HCT116 (cell line): ENCODE measurements around the gene PCCA. TPM values are rescaled to one million over a fixed set of nuclear protein-coding genes. Genes with fewer than 3 reads are reported as not detected.

Source experiments
- ATAC-seq: fragments of 200-7000 bp; cut with Tn5 transposase; 2 replicates; pipeline ENCODE4 v1.9.1; 2020; ENCODE audit warnings: mild to moderate bottlenecking, moderate library complexity
- BruUV-seq: library from RNA; stranded (reverse); fragments of 400-500 nt; replicated peaks from 2 replicates; lab custom pipeline; 2021; lab: Mats Ljungman, UMichigan
- CTCF ChIA-PET: fragments of 300-600 bp; sonication (Branson Sonifier 250); formaldehyde crosslinking; loops from one replicate; lab custom pipeline; 2021; ENCODE audit warnings: antibody characterized with exemption; lab: Charles Lee
- POLR2A ChIA-PET: fragments of 300-600, 350-600 bp; sonication (Branson Sonifier 250); formaldehyde crosslinking; loops from one replicate; lab custom pipeline; 2021; ENCODE audit warnings: antibody characterized with exemption; lab: Charles Lee
- RAD21 ChIA-PET, 2 experiments: fragments of 300-600 bp; sonication (Branson Sonifier 250); formaldehyde crosslinking; loops; one replicate each; lab custom pipeline; 2023; ENCODE audit warnings: low total read pairs in 2 of 2; ENCODE audit not compliant: uncharacterized antibody in 2 of 2, unreplicated experiment in 2 of 2, low non-redundant PET in 1 of 2; lab: Charles Lee
- DNase-seq: peaks from one replicate; pipeline ENCODE4 v3.0.0-alpha.2; 2010; ENCODE audit warnings: low read depth, low spot score
- H2AFZ ChIP-seq: fragments of 200-600 bp; shearing (Covaris generic), sonication (generic); 2 replicates; pipeline ENCODE4 v1.6.1; 2017; ENCODE audit warnings: low read depth, mixed run types, mixed read lengths, antibody characterized with exemption, low read length; ENCODE audit not compliant: poor library complexity, severe bottlenecking
- H3K27ac ChIP-seq: 2 replicates; pipeline ENCODE4 v1.5.1; 2012; ENCODE audit warnings: low read depth, low read length
- H3K27me3 ChIP-seq: fragments of 200-600 bp; sonication (generic); 2 replicates; pipeline ENCODE4 v1.6.1; 2016; ENCODE audit warnings: mixed run types, low read length, mixed read lengths; ENCODE audit not compliant: insufficient read depth
- H3K36me3 ChIP-seq, 2 experiments: fragments of 200-500 bp in 1 of 2; fragments of 200-600 bp in 1 of 2; sonication (Bioruptor generic) in 1 of 2; sonication (generic) in 1 of 2; 2 replicates each; pipeline versions ENCODE4 v1.5.1 to v1.6.1; 2014 to 2016; ENCODE audit warnings: low read length in 2 of 2, inconsistent platforms in 1 of 2, mixed read lengths in 1 of 2, mixed run types in 1 of 2; ENCODE audit not compliant: insufficient read depth in 2 of 2, control insufficient read depth in 1 of 2
- H3K4me1 ChIP-seq, 2 experiments: fragments of 200-600 bp in 1 of 2; sonication (generic) in 1 of 2; 2 replicates each; pipeline versions ENCODE4 v1.5.1 to v1.6.1; 2012 to 2017; ENCODE audit warnings: low read length in 2 of 2, inconsistent platforms in 1 of 2, mild to moderate bottlenecking in 1 of 2, mixed read lengths in 1 of 2, mixed run types in 1 of 2, moderate library complexity in 1 of 2; ENCODE audit not compliant: insufficient read depth in 2 of 2, control insufficient read depth in 1 of 2
- H3K4me2 ChIP-seq: fragments of 200-600 bp; sonication (generic); 2 replicates; pipeline ENCODE4 v1.6.1; 2017; ENCODE audit warnings: mixed run types, low read length, mixed read lengths
- H3K4me3 ChIP-seq, 2 experiments: fragments of 200-600 bp in 1 of 2; sonication (generic) in 1 of 2; replicated peaks in 1 of 2; 2 replicates each; pipeline ENCODE4 v1.5.1; 2011 to 2016; ENCODE audit warnings: low read length in 2 of 2, control low read depth in 1 of 2, low read depth in 1 of 2, mild to moderate bottlenecking in 1 of 2, mixed read lengths in 1 of 2, mixed run types in 1 of 2
- H3K79me2 ChIP-seq: fragments of 200-600 bp; sonication (generic); 2 replicates; pipeline ENCODE4 v1.6.1; 2017; ENCODE audit warnings: mild to moderate bottlenecking, mixed run types, low read length, moderate library complexity, mixed read lengths; ENCODE audit not compliant: insufficient read depth
- H3K9ac ChIP-seq: fragments of 200-600 bp; sonication (generic); 2 replicates; pipeline ENCODE4 v1.6.1; 2016; ENCODE audit warnings: low read length, mixed read lengths
- H3K9me2 ChIP-seq: fragments of 200-600 bp; sonication (generic), shearing (Covaris generic); 2 replicates; pipeline ENCODE4 v1.6.1; 2017; ENCODE audit warnings: mixed run types, mild to moderate bottlenecking, moderate library complexity; ENCODE audit not compliant: insufficient read depth
- H3K9me3 ChIP-seq, 2 experiments: fragments of 200-500 bp in 1 of 2; fragments of 200-600 bp in 1 of 2; sonication (Bioruptor generic) in 1 of 2; sonication (generic) in 1 of 2; 2 replicates each; pipeline ENCODE4 v1.6.1; 2014 to 2017; ENCODE audit warnings: low read length in 2 of 2, mixed read lengths in 2 of 2, inconsistent platforms in 1 of 2, low read depth in 1 of 2, mild to moderate bottlenecking in 1 of 2, mixed run types in 1 of 2, moderate library complexity in 1 of 2; ENCODE audit not compliant: control insufficient read depth in 1 of 2, insufficient read depth in 1 of 2
- H4K20me1 ChIP-seq: fragments of 200-600 bp; sonication (generic), shearing (Covaris generic); 2 replicates; pipeline ENCODE4 v1.6.1; 2017; ENCODE audit warnings: mixed run types, mild to moderate bottlenecking, moderate library complexity; ENCODE audit not compliant: insufficient read depth
- CEBPB ChIP-seq: IDR thresholded peaks from 2 replicates; pipeline ENCODE4 v1.6.1; 2012; ENCODE audit warnings: low read depth
- ELF1 ChIP-seq: IDR thresholded peaks from 2 replicates; pipeline ENCODE4 v1.6.1; 2012; ENCODE audit warnings: low read depth, borderline replicate concordance
- EZH2 ChIP-seq: fragments of 200-600 bp; sonication (generic); IDR thresholded peaks from 2 replicates; pipeline ENCODE4 v1.6.1; 2017; ENCODE audit warnings: antibody characterized with exemption, mixed run types
- EZH2phosphoT487 ChIP-seq: fragments of 200-600 bp; IDR thresholded peaks from 2 replicates; pipeline ENCODE4 v1.6.1; 2018; ENCODE audit warnings: antibody characterized with exemption, borderline replicate concordance
- MAX ChIP-seq: IDR thresholded peaks from 2 replicates; pipeline ENCODE4 v1.6.1; 2012
- RAD21 ChIP-seq: IDR thresholded peaks from 2 replicates; pipeline ENCODE4 v1.6.1; 2012; ENCODE audit warnings: low read depth, mild to moderate bottlenecking
- REST ChIP-seq: IDR thresholded peaks from 2 replicates; pipeline ENCODE4 v1.6.1; 2012; ENCODE audit warnings: low read depth
- SP1 ChIP-seq: IDR thresholded peaks from 2 replicates; pipeline ENCODE4 v1.6.1; 2012; ENCODE audit warnings: low read depth
- TCF7L2 ChIP-seq: IDR thresholded peaks from 2 replicates; pipeline ENCODE4 v1.7.0; 2011; ENCODE audit warnings: borderline replicate concordance, inconsistent platforms; ENCODE audit not compliant: insufficient read depth, insufficient read length; ENCODE audit errors: extremely low read depth
- YY1 ChIP-seq: IDR thresholded peaks from 2 replicates; pipeline ENCODE4 v1.6.1; 2011; ENCODE audit warnings: low read length, low read depth, moderate library complexity, mild to moderate bottlenecking; ENCODE audit not compliant: insufficient replicate concordance; ENCODE audit errors: extremely low read depth
- ZBTB33 ChIP-seq: IDR thresholded peaks from 2 replicates; pipeline ENCODE4 v1.6.1; 2011; ENCODE audit warnings: mild to moderate bottlenecking, low read length, moderate library complexity; ENCODE audit not compliant: insufficient replicate concordance; ENCODE audit errors: extremely low read depth
- intact Hi-C: fragments of 100-400 bp; cut with micrococcal nuclease; formaldehyde crosslinking; loops from 2 replicates; pipeline ENCODE4 v1.10.0; 2022
- total RNA-seq: library from RNA; stranded (reverse); gene quantifications from one replicate; pipeline ENCODE4 v1.2.1, GENCODE V29; 2021; ENCODE audit not compliant: unreplicated experiment

Gene PCCA
- total RNA-seq, 1 experiment from 2014 or later = 23.0 TPM

- Histone ChIP-seq H3K9ac (no peak overlapping the region), H3K9me3 (no peaks in the 10 kb centered on the region), H2AFZ (no peak overlapping the region), H3K4me2 (no peak overlapping the region), H3K4me1 (peaks cover 2 to 12% of the 10 kb centered on the region in 2 experiments; a peak in 2 of 4 replicates), H3K36me3 (no peaks in the 10 kb centered on the region), H3K79me2 (no peaks in the 10 kb centered on the region), H3K4me3 (no peak overlapping the region), H3K9me2 (no peaks in the 10 kb centered on the region), H4K20me1 (no peaks in the 10 kb centered on the region), H3K27ac (no peak overlapping the region), H3K27me3 (no peaks in the 10 kb centered on the region)
- ChIA-PET CTCF (interaction anchor here (1.3 kb wide), 1 partner anchor 11 kb away, joined by 3 read pairs; no protein-coding TSS in a partner anchor), RAD21 (no interaction called here), POLR2A (no interaction called here)
- TF ChIP-seq EZH2 (no peak), YY1 (no peak), ELF1 (no peak), CEBPB (no peak), RAD21 (no peak), ZBTB33 (no peak), EZH2phosphoT487 (no peak)
- intact Hi-C loops = no loop called here
- ATAC-seq (no peak), DNase-seq (no peak)
- no TSS peak for BruUV-seq
These were observed 413.6 kb downstream of the PCCA start for GRCh38 chr13:100502446-100502845.

- H2AFZ ChIP-seq = no peak overlapping the region
- H3K27ac ChIP-seq = no peak overlapping the region
- no peaks in the 10 kb centered on the region for H3K9me2 ChIP-seq
- ATAC-seq (no peak), DNase-seq (no peak)
- ChIA-PET RAD21 (no interaction called here), POLR2A (no interaction called here), CTCF (interaction anchor here (1.2 kb wide), 1 partner anchor 11 kb away, joined by 3 read pairs; no protein-coding TSS in a partner anchor)
- TF ChIP-seq TCF7L2 (no peak), MAX (no peak), YY1 (no peak), SP1 (no peak), REST (no peak)
- H4K20me1 ChIP-seq = no peaks in the 10 kb centered on the region
- intact Hi-C loops = no loop called here
- H3K4me2 ChIP-seq = no peak overlapping the region
- no peaks in the 10 kb centered on the region for H3K36me3 ChIP-seq
- H3K4me3 ChIP-seq = no peak overlapping the region
- H3K9me3 ChIP-seq = no peaks in the 10 kb centered on the region
- no peaks in the 10 kb centered on the region for H3K79me2 ChIP-seq
- H3K4me1 ChIP-seq = peaks cover 0 to 10% of the 10 kb centered on the region in 2 experiments; a peak in 1 of 4 replicates
- no peak overlapping the region for H3K9ac ChIP-seq
- no peaks in the 10 kb centered on the region for H3K27me3 ChIP-seq
- no TSS peak for BruUV-seq
These were observed 414.7 kb downstream of the PCCA start for GRCh38 chr13:100503622-100504021.
